K562 treated with DMSO at 1 percent for 48 hours (cell line): Measurements from ENCODE around the gene UBE2D4. TPM values are rescaled to one million over a fixed set of nuclear protein-coding genes. Genes with fewer than 3 reads are reported as not detected.

Experiments used
- total RNA-seq: library from RNA; unstranded; fragments of 300-600 nt; gene quantifications from 2 replicates; pipeline ENCODE4 v1.2.3, GENCODE V29; 2022; ENCODE audit warnings: low replicate concordance; ENCODE audit errors: extremely low read depth

Gene UBE2D4
- not detected in 2 replicates for total RNA-seq

GRCh38 chr7:43925984-43926797, at the start of gene UBE2D4:
TSS of gene UBE2D4 (plus strand) at chr7:43926436. CDS start at chr7:43926533, 97 bp downstream.

GRCh38 chr7:43906331-43907010, 19.8 kb upstream of the UBE2D4 start, which contains the start of gene URGCP:
TSS of gene URGCP (minus strand) at chr7:43906596. CDS start at chr7:43906575, 21 bp downstream.

GRCh38 chr7:43997532-43997931, 71.3 kb downstream of the UBE2D4 start, which contains the start of gene SPDYE1:
TSS of gene SPDYE1 (plus strand) at chr7:43997897. CDS start at chr7:43999950, 2,053 bp downstream.

Other genes with a start within 250 kb of the UBE2D4 start
- not detected in 2 replicates for gene COA1, start 196.9 kb upstream of the UBE2D4 start, total RNA-seq
- gene BLVRA, start 167.8 kb upstream of the UBE2D4 start, total RNA-seq: not detected in 2 replicates
- gene MRPS24, start 56.9 kb upstream of the UBE2D4 start, total RNA-seq: not detected in 2 replicates
- not detected in 2 replicates for gene URGCP, start 19.8 kb upstream of the UBE2D4 start, total RNA-seq
- not detected in 2 replicates for gene SPDYE1, start 71.5 kb downstream of the UBE2D4 start, total RNA-seq
- gene DBNL, start 118.3 kb downstream of the UBE2D4 start, total RNA-seq: not detected in 2 replicates
- not detected in 2 replicates for gene PGAM2, start 139.1 kb downstream of the UBE2D4 start, total RNA-seq
- not detected in 2 replicates for gene POLM, start 156.1 kb downstream of the UBE2D4 start, total RNA-seq
- not detected in 2 replicates for gene AEBP1, start 177.9 kb downstream of the UBE2D4 start, total RNA-seq
- not detected in 2 replicates for gene POLD2, start 197.1 kb downstream of the UBE2D4 start, total RNA-seq
- not detected in 2 replicates for gene MYL7, start 214.9 kb downstream of the UBE2D4 start, total RNA-seq